GM18498 (cell line): ENCODE results near the gene MOBP.
"Not testable (repeated sequence)": the region's sequence is repeated elsewhere in the genome, so short reads cannot be mapped to it uniquely, and the experiment has no call there.

Source experiments
- ATAC-seq: cut with Tn5 transposase; IDR thresholded peaks from one replicate; pipeline ENCODE4 v1.9.1; 2021; ENCODE audit warnings: mild to moderate bottlenecking, moderate library complexity; ENCODE audit not compliant: unreplicated experiment

Gene MOBP

DNA sequence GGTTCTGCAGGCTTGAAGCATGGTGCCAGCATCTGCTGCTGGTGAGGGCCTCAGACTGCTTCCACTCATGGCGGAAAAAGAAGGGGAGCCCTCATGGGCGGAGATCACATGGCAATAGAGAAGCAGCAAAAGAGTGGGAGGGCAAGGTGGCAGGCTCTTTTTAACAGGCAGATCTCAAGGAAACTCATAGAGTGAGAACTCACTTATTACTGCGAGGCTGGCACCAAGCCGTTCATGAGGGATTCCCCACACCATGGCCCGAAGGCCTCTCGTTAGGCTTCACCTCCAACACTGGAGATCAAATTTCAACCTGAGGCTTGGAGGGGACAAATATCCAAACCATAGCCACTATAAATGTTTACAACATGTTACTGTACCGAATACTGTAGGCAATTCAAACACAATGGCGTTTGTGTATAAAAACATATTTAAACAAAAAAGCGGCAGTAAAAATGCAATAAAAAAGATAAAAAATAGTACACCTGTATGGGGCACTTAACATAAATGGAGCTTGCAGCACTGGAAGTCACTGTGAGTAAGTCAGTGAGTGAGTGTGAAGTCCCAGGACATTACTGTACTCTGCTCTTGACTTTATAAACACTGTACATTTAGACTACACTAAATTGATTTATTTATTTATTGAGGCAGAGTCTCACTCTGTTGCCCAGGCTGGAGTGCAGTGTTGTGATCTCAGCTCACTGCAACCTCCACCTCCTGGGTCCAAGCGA is 18.8 kb upstream of the MOBP start:
- no peak for ATAC-seq

DNA sequence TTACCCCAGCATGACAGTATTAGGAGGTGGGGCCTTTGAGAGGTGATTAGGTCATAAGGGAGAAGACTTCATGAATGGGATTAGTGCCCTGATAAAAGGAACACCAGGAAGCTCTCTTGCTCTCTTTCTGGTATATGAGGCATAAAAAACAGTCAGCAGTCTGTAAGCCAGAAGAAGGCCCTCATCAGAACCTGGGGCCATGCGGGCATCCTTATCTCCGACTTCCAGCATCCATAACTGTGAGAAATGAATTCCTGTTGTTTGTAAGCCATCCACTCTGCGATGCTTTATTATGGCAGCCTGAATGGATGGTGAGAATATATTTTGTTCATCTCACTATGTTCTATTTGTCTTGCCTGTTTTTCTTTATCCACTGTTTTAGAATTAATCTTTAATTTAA is 17.7 kb upstream of the MOBP start:
- ATAC-seq: no peak

DNA sequence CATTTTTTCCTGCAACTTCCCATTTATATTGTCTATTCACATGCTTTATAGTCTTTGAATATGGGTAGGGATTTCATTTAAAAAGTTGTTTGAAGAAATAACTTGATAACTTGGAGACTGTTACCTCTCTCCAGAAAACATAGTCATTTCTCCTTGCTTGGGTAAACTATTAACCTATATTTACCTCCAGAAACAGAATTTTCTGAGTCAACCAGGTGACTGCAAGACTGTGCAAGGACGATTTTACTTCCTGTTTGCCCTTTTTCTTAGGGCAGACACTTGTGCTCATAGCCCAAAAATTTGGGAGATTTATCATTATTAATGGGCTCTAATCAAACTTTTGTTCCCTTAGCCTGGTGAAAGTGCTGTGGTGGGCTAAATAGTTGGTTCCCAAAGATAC is 14.3 kb upstream of the MOBP start:
- ATAC-seq: no peak

DNA sequence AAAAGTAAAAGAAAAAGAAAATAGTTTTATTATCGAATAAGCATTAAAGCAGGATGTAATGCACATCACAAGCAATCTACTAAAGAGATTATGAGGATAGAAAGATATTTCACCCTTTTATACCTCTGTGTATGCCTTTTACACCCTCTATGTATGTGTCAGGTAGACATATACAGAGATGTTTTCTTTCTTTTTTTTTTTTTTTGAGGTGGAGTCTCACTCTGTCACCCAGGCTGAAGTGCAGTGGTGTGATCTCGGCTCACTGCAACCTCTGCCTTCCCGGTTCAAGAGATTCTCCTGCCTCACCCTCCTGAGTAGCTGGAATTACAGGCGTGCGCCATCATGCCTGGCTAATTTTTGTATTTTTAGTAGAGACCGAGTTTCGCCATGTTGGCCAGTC is 13.6 kb upstream of the MOBP start:
- not testable (repeated sequence) for ATAC-seq

DNA sequence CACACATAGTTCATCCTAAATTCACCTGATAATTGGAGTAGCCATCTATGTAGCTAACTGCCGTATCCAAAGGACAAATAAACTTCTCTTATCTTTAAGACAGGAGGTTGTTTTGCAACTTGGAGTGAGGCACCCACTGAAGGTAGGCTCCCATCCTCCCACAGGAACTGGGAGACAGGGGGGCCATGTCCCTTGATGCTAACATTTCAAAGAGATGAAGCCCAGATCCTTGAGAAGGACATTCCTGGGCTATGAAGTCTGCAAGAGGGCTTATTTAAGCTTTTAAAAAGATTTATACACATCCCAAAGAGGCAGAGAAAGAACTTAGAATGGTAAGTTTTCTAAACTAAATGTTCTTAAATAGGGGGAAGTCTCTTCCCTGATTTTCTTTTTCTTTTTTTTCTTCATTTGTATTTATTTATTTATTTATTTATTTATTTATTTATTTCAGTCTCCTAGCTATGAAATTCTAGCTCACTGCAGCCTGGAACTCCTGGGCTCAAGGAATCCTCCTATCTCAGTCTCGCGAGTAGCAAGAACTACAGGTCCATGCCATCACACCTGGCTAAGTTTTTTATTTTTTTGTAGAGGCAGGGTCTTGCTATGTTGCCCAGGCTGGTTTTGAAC is 12.8 kb upstream of the MOBP start:
- ATAC-seq: no peak

DNA sequence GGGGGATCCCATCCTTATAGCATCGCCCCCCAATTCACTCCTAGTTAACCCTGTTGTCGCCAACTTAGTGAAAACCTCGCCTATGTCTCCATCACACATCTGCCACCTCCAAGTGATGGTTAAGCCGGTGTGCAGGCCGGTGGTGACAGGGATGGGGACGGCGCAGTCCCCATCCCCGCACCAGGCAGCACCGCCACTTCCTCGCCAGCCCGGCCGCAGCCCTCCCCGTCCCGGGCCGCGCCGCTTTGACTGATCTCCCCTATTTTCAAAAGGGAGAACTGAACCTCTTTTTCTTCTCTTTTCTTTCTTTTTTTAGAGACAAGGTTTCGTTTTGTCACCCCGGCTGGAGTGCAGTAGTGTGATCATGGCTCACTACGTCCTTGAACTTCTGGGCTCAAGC is 11.3 kb upstream of the MOBP start:
- no peak for ATAC-seq

DNA sequence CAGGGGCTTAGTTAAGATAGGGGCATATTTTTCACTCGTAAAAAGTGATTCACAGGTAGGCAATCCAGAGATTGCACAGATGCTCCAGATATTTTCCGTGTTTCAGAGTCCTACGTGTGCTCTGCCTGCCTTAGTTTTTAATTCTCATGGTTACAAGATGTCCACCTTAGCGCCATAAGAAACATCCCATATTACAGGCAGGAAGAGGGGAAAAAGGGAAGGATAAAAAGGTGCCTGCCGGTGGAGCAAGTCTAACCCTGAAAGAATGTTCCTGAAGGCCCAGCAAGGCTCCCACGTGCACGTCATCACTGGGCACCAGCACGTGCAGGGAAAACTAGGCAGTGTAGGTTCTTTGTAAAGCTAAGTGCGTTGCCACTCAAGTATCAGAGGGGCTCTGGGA is 10.1 kb upstream of the MOBP start:
- ATAC-seq: no peak

DNA sequence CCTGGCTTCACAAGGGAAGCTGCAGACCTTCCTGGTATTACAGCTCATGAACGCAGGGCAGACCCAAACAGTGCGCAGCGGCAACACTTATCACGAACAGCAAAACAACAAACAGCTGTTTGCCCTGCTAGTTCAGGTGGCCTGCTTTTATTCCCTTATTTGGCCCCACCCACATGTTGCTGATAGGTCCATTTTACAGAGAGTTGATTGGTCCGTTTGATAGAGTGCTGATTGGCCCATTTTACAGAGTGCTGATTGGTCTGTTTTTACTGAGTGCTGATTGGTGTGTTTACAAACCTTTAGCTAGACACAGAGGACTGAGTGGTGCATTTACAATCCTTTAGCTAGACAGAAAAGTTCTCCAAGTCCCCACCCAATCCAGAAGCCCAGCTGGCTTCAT is 8.9 kb upstream of the MOBP start:
- ATAC-seq: not testable (repeated sequence)

DNA sequence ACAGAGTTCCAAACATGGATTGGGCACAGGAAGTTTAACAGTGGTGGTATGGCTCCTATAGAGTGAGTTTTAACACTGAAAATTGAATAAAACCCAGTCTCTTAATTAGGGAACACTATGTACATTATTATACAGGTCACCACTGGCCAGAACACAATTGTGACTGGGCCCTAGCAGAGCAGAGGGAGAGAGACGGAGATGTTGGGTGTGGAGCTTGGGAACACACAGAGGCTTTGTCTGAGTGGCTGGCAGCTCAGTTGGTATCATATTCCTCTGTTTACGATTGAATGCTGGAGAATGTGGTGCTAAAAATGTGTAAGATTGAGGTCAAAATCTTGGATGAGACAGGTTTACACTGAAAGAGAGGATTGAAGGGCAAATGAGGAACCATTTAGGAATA is 6.8 kb upstream of the MOBP start:
- no peak for ATAC-seq

DNA sequence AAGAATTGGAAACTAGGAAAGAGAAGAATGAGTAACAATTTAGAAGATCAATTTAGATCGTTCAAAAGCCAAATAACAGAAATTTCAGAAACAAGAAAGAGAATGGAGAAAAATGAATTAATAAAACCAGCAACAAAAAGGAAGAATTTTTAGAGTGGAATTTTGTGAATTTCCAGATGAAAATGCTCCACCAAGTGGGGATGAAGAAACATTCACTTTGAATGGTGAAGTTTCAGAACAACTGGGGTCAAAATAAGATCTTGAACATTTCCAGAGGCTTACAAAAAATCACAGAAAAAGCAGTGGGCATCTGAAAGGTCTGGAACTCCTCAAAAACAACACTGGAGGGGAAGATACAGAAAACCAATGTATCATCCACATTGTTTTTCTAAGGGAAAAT is 4.2 kb upstream of the MOBP start:
- no peak for ATAC-seq

DNA sequence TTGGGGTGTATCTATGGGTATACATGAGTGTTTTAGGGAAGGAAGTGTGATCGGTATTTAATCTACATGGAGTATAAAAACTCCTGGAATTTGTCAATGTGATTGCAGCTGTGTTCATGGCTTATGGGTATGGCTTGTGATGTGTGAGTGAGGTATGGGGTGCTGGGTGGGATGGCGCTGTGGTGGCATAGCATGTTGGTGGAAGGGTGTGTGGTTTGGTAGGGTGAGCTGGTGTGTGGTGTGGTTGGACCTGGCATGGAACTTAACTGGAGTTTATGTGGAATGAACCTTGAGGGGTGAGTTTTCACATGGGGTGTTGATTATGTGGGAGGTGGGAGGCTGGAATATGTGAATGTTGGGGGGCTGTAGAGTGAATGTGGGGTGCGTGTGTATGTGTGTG is 492 bp upstream of the MOBP start:
- ATAC-seq: no peak

DNA sequence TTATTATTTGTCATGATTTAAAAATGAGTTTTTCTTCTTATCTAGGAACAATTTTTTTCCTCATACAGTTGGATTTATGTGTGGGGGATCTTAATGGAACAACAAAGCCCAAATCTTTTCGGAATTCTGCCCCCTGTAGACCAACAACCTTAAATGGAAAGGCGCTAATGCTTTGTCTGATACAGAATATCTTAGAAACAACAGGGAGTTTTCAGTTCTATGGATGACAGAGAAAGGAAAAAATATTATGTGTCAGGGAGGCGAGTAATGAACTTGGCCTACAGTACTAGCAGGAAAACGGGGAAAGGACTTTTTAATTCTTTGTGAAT is 592 bp downstream of the MOBP start:
- no peak for ATAC-seq

DNA sequence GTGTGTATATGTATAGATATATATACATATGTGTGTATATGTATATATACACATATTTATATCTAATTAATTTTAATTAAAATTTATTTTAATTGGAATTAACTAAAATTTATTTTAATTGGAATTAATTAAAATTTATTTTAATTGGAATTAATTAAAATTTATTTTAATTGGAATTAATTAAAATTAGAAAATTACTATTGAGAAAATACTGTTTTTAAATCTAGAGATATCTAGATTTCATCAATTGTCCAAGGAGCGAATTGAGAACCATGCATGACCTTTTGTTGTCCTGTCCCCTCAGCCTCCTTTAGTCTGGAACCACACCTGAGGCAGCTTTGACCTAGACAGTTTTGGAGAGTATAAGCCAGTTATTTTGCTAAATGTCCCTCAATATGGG is 1.8 kb downstream of the MOBP start:
- ATAC-seq: no peak

DNA sequence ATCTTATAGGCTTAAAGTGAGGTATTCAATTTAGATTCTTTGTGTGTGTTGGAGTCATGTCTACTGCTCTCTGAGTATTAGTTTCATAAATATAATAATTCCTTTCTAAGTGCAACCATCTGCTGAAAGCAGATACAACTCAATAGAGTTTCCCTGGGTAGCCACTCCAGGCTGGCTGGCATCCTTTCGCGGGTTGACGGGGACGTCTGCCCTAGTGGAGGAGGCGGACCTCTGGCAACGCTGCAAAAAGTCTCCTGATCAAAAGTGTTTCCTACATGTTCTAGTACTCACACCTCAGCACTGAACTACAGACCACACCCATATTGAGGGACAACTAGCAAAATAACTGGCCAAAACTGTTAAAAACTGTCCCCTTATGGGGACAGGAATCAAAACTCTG is 2.5 kb downstream of the MOBP start:
- ATAC-seq: no peak

DNA sequence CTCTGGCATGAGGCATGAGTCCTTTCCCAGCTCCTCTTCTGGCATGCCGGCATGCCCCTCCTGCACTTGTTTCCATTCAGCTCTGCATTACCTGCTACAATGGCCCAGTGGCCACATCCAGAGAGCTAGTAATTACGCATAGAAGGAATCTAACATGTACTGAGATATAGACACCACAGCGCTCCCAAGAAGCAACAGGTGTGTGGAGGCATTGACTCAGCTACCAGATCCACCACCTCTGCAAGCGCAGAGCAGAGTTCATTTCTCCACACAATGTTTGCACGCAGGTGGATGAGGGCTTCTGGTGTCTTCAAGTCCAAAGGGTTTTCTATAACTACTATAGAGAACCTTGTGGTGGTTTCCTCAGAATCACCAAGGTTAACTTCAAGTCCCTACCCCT is 4.2 kb downstream of the MOBP start:
- ATAC-seq: no peak

DNA sequence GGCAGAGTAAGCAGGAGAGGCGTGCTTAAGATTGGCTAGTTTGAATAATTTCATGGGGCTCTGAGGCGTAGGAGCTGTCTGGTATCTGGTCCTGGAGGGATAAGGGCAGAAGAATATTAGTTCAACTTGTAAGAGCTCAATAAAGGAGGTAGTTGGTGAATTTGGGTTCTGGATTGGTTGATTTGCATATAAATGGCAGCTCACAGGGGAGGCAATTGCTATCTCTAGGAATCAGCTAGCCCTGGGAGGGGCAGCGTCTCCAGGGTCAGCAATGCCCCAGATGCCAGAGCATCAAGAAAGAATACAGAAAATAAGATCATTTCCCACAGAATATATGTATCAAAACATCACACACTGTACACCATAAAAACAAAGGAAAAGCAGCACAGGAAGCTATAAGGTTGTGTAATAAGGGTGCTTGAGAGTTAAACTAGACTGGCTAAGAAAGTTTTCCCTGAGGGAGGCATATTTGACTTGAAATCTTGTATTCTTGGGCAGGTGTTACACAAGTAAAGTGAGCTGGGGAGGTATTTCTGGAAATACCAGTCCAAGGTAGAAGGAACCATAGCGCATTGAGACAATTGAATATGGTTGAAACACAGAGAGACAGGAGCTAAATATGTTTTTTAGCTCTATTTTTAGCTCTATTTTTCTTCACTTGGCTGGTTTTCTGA is 6.1 kb downstream of the MOBP start:
- no peak for ATAC-seq

DNA sequence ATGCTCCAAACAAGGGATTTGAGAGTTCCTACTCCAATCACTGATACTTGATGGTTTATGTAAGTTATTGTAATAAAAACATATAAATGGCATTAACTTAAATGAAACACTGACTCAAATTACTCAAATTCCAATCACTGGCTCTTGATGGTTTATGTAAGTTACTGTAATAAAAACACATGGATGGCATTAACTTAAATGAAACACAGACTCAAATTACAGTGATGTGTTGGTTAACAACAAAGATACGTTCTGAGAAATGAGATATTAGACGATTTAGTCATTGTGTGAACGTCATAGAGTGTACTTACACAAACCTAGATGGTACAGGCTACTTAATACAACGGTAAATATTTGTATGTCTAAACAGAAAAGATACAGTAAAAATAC is 6.6 kb downstream of the MOBP start:
- ATAC-seq: no peak

DNA sequence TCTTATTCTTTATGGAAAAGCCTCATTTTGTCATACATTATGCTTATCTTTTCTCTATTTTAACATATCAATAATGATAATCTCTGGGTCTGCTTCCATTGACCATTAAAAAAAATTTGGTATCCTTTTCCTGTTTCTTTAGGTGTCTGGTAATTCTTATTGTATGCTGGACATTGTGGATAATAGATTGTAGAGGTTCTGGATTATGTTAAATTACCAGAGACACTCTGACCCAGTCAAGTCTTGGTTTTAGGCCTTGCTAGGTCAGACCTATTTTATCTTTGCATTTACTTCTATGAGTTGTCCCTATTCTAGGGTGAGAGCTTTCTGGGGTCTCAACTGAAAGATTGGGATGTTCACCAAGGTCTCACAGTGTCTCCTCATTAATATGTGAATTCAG is 9.3 kb downstream of the MOBP start:
- ATAC-seq: no peak

DNA sequence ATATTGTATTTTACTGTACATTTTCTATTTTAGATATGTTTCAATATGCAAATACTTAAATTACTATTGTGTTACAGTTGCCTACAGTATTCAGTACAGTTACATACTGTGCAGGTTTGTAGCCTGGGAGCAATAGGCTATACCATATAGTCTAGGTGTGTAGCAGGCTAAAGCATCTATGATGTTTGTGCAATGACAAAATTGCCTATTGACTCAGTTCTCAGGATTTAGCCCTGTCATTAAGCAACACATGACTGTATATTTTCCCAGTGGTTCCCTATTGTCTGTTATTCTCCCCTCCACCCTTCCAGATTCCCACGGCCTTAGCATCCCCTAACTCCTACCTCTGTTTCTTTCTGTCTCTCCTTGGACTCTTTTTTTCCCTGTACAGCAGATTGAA is 10.7 kb downstream of the MOBP start:
- ATAC-seq: no peak

DNA sequence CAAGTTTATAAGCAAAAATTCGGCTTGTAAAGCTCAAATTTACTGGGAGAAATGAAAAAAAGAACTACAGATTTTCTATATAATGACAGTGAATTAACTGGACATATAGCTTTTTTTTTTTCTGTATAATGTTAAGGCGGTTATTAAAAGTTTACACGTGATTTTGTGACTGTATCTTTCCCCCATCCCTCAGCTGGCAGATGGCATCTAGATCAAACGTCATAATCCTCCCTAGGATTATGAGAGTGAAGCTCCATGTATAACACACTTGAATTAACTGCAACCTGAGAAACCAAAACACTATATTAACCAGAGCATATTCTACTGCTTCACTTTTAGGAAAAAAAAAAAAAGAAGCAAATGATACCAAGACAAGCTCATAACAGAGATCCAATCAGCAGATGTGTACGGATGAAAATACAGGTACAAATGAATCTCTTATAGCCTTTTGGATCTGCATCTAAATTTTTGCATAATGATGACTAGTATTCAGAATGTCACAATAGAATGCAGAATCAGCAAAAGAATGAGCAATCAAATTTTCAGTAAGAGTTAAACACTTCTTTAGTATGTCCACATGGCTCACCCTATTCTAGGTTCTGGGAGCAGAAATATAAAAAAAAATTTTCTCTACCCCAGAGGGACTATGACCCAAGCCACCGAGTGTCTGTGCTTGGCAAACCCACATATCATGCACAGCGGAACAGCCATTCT is 12.4 kb downstream of the MOBP start:
- ATAC-seq: no peak

DNA sequence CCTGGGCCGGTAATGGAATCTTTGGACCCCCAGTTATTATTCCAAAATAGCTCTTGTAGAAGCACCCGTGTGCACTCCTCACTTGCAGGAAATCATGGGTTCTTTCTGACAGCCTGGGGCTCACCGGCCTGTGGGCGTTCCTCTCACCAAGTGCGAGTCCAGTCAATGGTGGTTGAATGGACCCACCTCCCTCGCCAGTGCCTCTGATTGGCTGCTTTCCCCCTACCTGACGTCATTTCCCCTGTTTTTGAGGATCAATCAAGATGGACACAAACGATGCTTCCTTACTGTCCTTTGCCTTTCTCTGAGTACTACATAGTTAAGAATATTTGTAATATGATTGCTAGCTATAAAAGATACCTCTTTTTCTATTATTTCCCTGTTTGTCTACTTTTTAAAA is 18.1 kb downstream of the MOBP start:
- ATAC-seq: no peak

DNA sequence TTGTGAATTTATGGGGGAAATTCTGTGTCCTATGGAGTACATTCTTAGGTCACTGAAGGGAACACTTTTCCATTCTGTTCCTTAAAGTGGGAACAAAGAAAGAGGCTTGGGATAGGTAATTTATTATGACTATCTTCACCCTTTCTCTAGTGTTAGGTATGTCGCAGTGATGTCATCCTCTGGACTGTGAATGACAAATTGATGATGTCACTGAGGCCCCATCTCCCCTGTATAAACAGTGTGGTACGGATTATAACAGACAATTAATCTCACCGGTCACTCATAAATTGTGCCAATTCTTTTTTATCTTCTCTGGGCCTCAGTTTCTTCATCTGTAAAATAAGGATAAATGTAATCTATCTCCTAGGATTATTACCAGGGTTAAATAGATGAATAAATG is 23.5 kb downstream of the MOBP start:
- no peak for ATAC-seq
